ENCODE data around the gene GABRA1. TPM values are rescaled to one million over a fixed set of nuclear protein-coding genes. Genes with fewer than 3 reads are reported as not detected.

Gene GABRA1
- total and polyA plus RNA-seq, 2 experiments from 2014 or later: not detected

- Histone ChIP-seq H3K27me3 (no peaks in the 10 kb centered on the region), H3K27ac (no peak overlapping the region), H3K4me1 (ENCODE audit: low read depth) (no peaks in the 10 kb centered on the region), H3K36me3 (no peaks in the 10 kb centered on the region), H3K9me3 (ENCODE audit: low read depth) (no peaks in the 10 kb centered on the region), H3K4me3 (no peak overlapping the region)
- peak in 1 of 2 donors; percentile 77 for DNase-seq (ENCODE audit: low read depth in 1 of 2, low spot score in 1 of 2)
- TF ChIP-seq CTCF (IDR thresholded peaks at IDR 0.05; ENCODE audit: low read depth, low read length): no peak
Observed at GRCh38 chr5:161889971-161890370, 42.1 kb downstream of the GABRA1 start.

- Histone ChIP-seq H3K36me3 (no peaks in the 10 kb centered on the region), H3K4me3 (no peak overlapping the region), H3K4me1 (ENCODE audit: low read depth) (no peaks in the 10 kb centered on the region), H3K27me3 (no peaks in the 10 kb centered on the region), H3K9me3 (ENCODE audit: low read depth) (no peaks in the 10 kb centered on the region), H3K27ac (no peak overlapping the region)
- DNase-seq (ENCODE audit: low read depth in 1 of 2, low spot score in 1 of 2): no peak
- TF ChIP-seq CTCF (IDR thresholded peaks at IDR 0.05; ENCODE audit: low read depth, low read length): no peak
Observed at GRCh38 chr5:161895514-161895913, 47.6 kb downstream of the GABRA1 start.

GRCh38 chr5:161897033-161897432 lies 49.1 kb downstream of the GABRA1 start:
- DNase-seq (ENCODE audit: low read depth in 1 of 2, low spot score in 1 of 2): no peak
- no peaks in the 10 kb centered on the region for H3K27me3 ChIP-seq
- no peak overlapping the region for H3K27ac ChIP-seq
- no peaks in the 10 kb centered on the region for H3K9me3 ChIP-seq (ENCODE audit: low read depth)
- TF ChIP-seq CTCF (IDR thresholded peaks at IDR 0.05; ENCODE audit: low read depth, low read length): no peak
- H3K36me3 ChIP-seq: no peaks in the 10 kb centered on the region
- H3K4me3 ChIP-seq: no peak overlapping the region
- H3K4me1 ChIP-seq (ENCODE audit: low read depth): no peaks in the 10 kb centered on the region

GRCh38 chr5:161899590-161899989 lies 51.7 kb downstream of the GABRA1 start:
- H3K9me3 ChIP-seq (ENCODE audit: low read depth): no peaks in the 10 kb centered on the region
- TF ChIP-seq CTCF (IDR thresholded peaks at IDR 0.05; ENCODE audit: low read depth, low read length): no peak
- no peaks in the 10 kb centered on the region for H3K36me3 ChIP-seq
- no peak overlapping the region for H3K4me3 ChIP-seq
- H3K4me1 ChIP-seq (ENCODE audit: low read depth): no peaks in the 10 kb centered on the region
- H3K27ac ChIP-seq: no peak overlapping the region
- H3K27me3 ChIP-seq: no peaks in the 10 kb centered on the region
- no peak for DNase-seq (ENCODE audit: low read depth in 1 of 2, low spot score in 1 of 2)

- no peak overlapping the region for H3K27ac ChIP-seq
- H3K9me3 ChIP-seq (ENCODE audit: low read depth): no peaks in the 10 kb centered on the region
- no peaks in the 10 kb centered on the region for H3K36me3 ChIP-seq
- no peak overlapping the region for H3K4me3 ChIP-seq
- no peak for TF ChIP-seq CTCF (IDR thresholded peaks at IDR 0.05; ENCODE audit: low read depth, low read length)
- no peaks in the 10 kb centered on the region for H3K27me3 ChIP-seq
- DNase-seq (ENCODE audit: low read depth in 1 of 2, low spot score in 1 of 2): no peak
- H3K4me1 ChIP-seq (ENCODE audit: low read depth): no peaks in the 10 kb centered on the region
Observed at GRCh38 chr5:161900981-161901380, 53.1 kb downstream of the GABRA1 start.

GRCh38 chr5:161921781-161922180 lies 73.9 kb downstream of the GABRA1 start:
- no peaks in the 10 kb centered on the region for H3K36me3 ChIP-seq
- H3K9me3 ChIP-seq (ENCODE audit: low read depth): no peaks in the 10 kb centered on the region
- DNase-seq (ENCODE audit: low read depth in 1 of 2, low spot score in 1 of 2): no peak
- H3K27me3 ChIP-seq: no peaks in the 10 kb centered on the region
- TF ChIP-seq CTCF (IDR thresholded peaks at IDR 0.05; ENCODE audit: low read depth, low read length): no peak
- no peak overlapping the region for H3K27ac ChIP-seq
- no peaks in the 10 kb centered on the region for H3K4me1 ChIP-seq (ENCODE audit: low read depth)
- H3K4me3 ChIP-seq: no peak overlapping the region
